Sigmoid colon (tissue), 7 donors: ENCODE data around the gene CEP112. TPM values are rescaled to one million over a fixed set of nuclear protein-coding genes. Genes with fewer than 3 reads are reported as not detected.

ENCODE experiments used
- DNase-seq: peaks from one replicate; pipeline ENCODE4 v3.0.0-alpha.2; 2019
- H3K27ac ChIP-seq, 4 donors: fragments of 200-600 bp; sonication (generic); one replicate each; pipeline ENCODE4 v1.5.1; 2016 to 2019; ENCODE audit warnings: mild to moderate bottlenecking in 1 of 4
- H3K27me3 ChIP-seq, 3 donors: fragments of 200-600 bp; sonication (generic); one replicate each; pipeline ENCODE4 v1.5.1; 2019; ENCODE audit warnings: mild to moderate bottlenecking in 1 of 3
- H3K36me3 ChIP-seq, 4 donors: fragments of 200-600 bp; sonication (generic); one replicate each; pipeline ENCODE4 v1.5.1; 2016 to 2019
- H3K4me1 ChIP-seq, 4 donors: fragments of 200-600 bp; sonication (generic); one replicate each; pipeline ENCODE4 v1.5.1; 2017 to 2019
- H3K4me3 ChIP-seq, 4 donors: fragments of 200-600 bp; sonication (generic); one replicate each; pipeline ENCODE4 v1.5.1; 2017 to 2019; ENCODE audit warnings: mild to moderate bottlenecking in 2 of 4, moderate library complexity in 1 of 4
- H3K9me3 ChIP-seq, 4 donors: fragments of 200-600 bp in 3 of 4; sonication (generic) in 3 of 4; one replicate each; pipeline versions ENCODE4 v1.5.1 to v1.6.1; 2013 to 2019
- CTCF ChIP-seq, 4 experiments: fragments of 450-650 bp in 3 of 4; fragments of 200-600 bp in 1 of 4; IDR thresholded peaks; one replicate each; pipeline ENCODE4 v1.5.1; 2016 to 2019; ENCODE audit warnings: antibody characterized with exemption in 4 of 4, mild to moderate bottlenecking in 3 of 4, moderate library complexity in 2 of 4
- EP300 ChIP-seq, 4 donors: sonication (generic); formaldehyde crosslinking; IDR thresholded peaks; one replicate each; pipeline ENCODE4 v1.6.1; 2017; ENCODE audit warnings: antibody characterized with exemption in 4 of 4
- POLR2A ChIP-seq, 2 donors: fragments of 450-650 bp; IDR thresholded peaks; one replicate each; pipeline ENCODE4 v1.6.1; 2016; ENCODE audit warnings: antibody characterized with exemption in 2 of 2, mild to moderate bottlenecking in 2 of 2, moderate library complexity in 2 of 2
- POLR2AphosphoS5 ChIP-seq, 4 donors: sonication (generic); formaldehyde crosslinking; IDR thresholded peaks; one replicate each; pipeline ENCODE4 v1.6.1; 2017; ENCODE audit warnings: antibody characterized with exemption in 4 of 4
- WGBS, 2 donors: extraction: QIAGEN DNeasy Blood & Tissue Kit; methylation state at CpG; one replicate each; pipeline ENCODE4 v1.1.7; 2013; 5-methylcytosine and 5-hydroxymethylcytosine counted together
- intact Hi-C: fragments of 100-400 bp; cut with DNase I; formaldehyde crosslinking; loops from one replicate; pipeline ENCODE4 v1.15.1; 2023
- polyA plus RNA-seq, 3 donors: library from polyadenylated mRNA; stranded (reverse); fragments of 200-250 nt; gene quantifications; one replicate each; pipeline ENCODE4 v1.2.3, GENCODE V29; 2013
- total RNA-seq, 4 donors: library from RNA; depleted of rRNA; stranded (reverse); fragments of >200 nt; gene quantifications; one replicate each; pipeline ENCODE4 v1.1.0, GENCODE V29; 2016
- donor health status: healthy with polysubstance abuse.
- donor health status: Bipolar disorder and iron deficiency.
- donor health status: healthy.

CEP112 gene
- total and polyA plus RNA-seq, 7 donors: 0.92 to 29.1 (median 15.1) TPM

- no peak for TF ChIP-seq EP300 (IDR thresholded peaks at IDR 0.05)
- 17 to 69% methylated on average over 6 of the region's 6 CpGs for WGBS, 2 donors
- intact Hi-C loops: no loop called here
Observed at GRCh38 chr17:65772989-65773388, 418.9 kb downstream of the CEP112 start.

GRCh38 chr17:65771704-65772103 lies 420.2 kb downstream of the CEP112 start:
- Histone ChIP-seq H3K27me3 (no peaks in the 10 kb centered on the region), H3K4me1 (no peaks in the 10 kb centered on the region), H3K4me3 (no peak overlapping the region), H3K9me3 (no peaks in the 10 kb centered on the region), H3K27ac (no peak overlapping the region), H3K36me3 (no peaks in the 10 kb centered on the region)
- TF ChIP-seq POLR2AphosphoS5 (IDR thresholded peaks at IDR 0.05) (no peak), POLR2A (IDR thresholded peaks at IDR 0.05) (no peak), EP300 (IDR thresholded peaks at IDR 0.05) (no peak), CTCF (IDR thresholded peaks at IDR 0.05) (no peak)
- intact Hi-C loops: no loop called here
- no peak for DNase-seq

More at GRCh38 chr17:65772989-65773388, 418.9 kb downstream of the CEP112 start:
- Histone ChIP-seq H3K9me3 (no peaks in the 10 kb centered on the region), H3K27me3 (no peaks in the 10 kb centered on the region), H3K4me1 (no peaks in the 10 kb centered on the region), H3K36me3 (no peaks in the 10 kb centered on the region), H3K4me3 (no peak overlapping the region), H3K27ac (no peak overlapping the region)
- DNase-seq: no peak

GRCh38 chr17:65763786-65764185 lies 428.1 kb downstream of the CEP112 start:
- no peaks in the 10 kb centered on the region for H3K27me3 ChIP-seq
- no peaks in the 10 kb centered on the region for H3K9me3 ChIP-seq
- no peak overlapping the region for H3K27ac ChIP-seq
- WGBS, 2 donors: 55 to 74% methylated on average over 1 of the region's 1 CpG
- intact Hi-C loops: no loop called here
- no peak for DNase-seq
- TF ChIP-seq EP300 (IDR thresholded peaks at IDR 0.05) (no peak), POLR2AphosphoS5 (IDR thresholded peaks at IDR 0.05) (no peak), CTCF (IDR thresholded peaks at IDR 0.05) (no peak), POLR2A (IDR thresholded peaks at IDR 0.05) (no peak)
- H3K4me1 ChIP-seq: no peaks in the 10 kb centered on the region
- no peak overlapping the region for H3K4me3 ChIP-seq
- no peaks in the 10 kb centered on the region for H3K36me3 ChIP-seq

GRCh38 chr17:65762973-65763372 lies 429.0 kb downstream of the CEP112 start:
- no peaks in the 10 kb centered on the region for H3K36me3 ChIP-seq
- no peaks in the 10 kb centered on the region for H3K4me1 ChIP-seq
- 91 to 95% methylated on average over 4 of the region's 4 CpGs for WGBS, 2 donors
- no peak overlapping the region for H3K27ac ChIP-seq
- no peak for DNase-seq
- H3K4me3 ChIP-seq: no peak overlapping the region
- no peaks in the 10 kb centered on the region for H3K9me3 ChIP-seq
- H3K27me3 ChIP-seq: no peaks in the 10 kb centered on the region
- intact Hi-C loops: no loop called here
- TF ChIP-seq POLR2AphosphoS5 (IDR thresholded peaks at IDR 0.05) (no peak), POLR2A (IDR thresholded peaks at IDR 0.05) (no peak), EP300 (IDR thresholded peaks at IDR 0.05) (no peak), CTCF (IDR thresholded peaks at IDR 0.05) (no peak)

- Histone ChIP-seq H3K27ac (no peak overlapping the region), H3K9me3 (no peaks in the 10 kb centered on the region), H3K36me3 (no peaks in the 10 kb centered on the region), H3K27me3 (no peaks in the 10 kb centered on the region), H3K4me3 (no peak overlapping the region), H3K4me1 (no peaks in the 10 kb centered on the region)
- no peak for DNase-seq
- intact Hi-C loops: no loop called here
- TF ChIP-seq POLR2AphosphoS5 (IDR thresholded peaks at IDR 0.05) (no peak), EP300 (IDR thresholded peaks at IDR 0.05) (no peak), CTCF (IDR thresholded peaks at IDR 0.05) (no peak), POLR2A (IDR thresholded peaks at IDR 0.05) (no peak)
- 93 to 95% methylated on average over 4 of the region's 4 CpGs for WGBS, 2 donors
Observed at GRCh38 chr17:65759532-65759931, 432.4 kb downstream of the CEP112 start.
